H1 (cell line): Measurements from ENCODE around the gene KCNMA1. TPM values are rescaled to one million over a fixed set of nuclear protein-coding genes. Genes with fewer than 3 reads are reported as not detected.

Source experiments
- CTCF ChIA-PET: fragments of 300-600 bp; sonication (Branson Sonifier 250); formaldehyde crosslinking; loops from one replicate; lab custom pipeline; 2021; ENCODE audit not compliant: partially characterized antibody; lab: Charles Lee
- POLR2A ChIA-PET: fragments of 300-600 bp; sonication (Branson Sonifier 250); formaldehyde crosslinking; loops from one replicate; lab custom pipeline; 2021; ENCODE audit warnings: inconsistent platforms; ENCODE audit not compliant: partially characterized antibody; lab: Charles Lee
- DNase-seq, 2 experiments: peaks; one replicate each; pipeline versions ENCODE4 v3.0.0 to v3.0.0-alpha.2; 2010 to 2022; ENCODE audit warnings: low spot score in 2 of 2, low read depth in 1 of 2, mixed read lengths in 1 of 2
- FAIRE-seq: peaks from 2 replicates; lab custom pipeline; 2011; peaks lifted over from hg19 to GRCh38; lab: Jason Lieb, UNC
- H2AFZ ChIP-seq: 2 replicates; pipeline ENCODE4 v1.8.1; 2012; ENCODE audit warnings: low read length, inconsistent platforms
- H2AK5ac ChIP-seq: 2 replicates; pipeline ENCODE4 v1.6.1; 2013; ENCODE audit warnings: low read depth, low read length
- H2BK120ac ChIP-seq: replicated peaks from 2 replicates; pipeline ENCODE3; 2013; ENCODE audit warnings: low read depth, low read length, inconsistent platforms
- H2BK12ac ChIP-seq: 2 replicates; pipeline ENCODE4 v1.6.1; 2013; ENCODE audit warnings: low read depth, low read length
- H2BK15ac ChIP-seq: 2 replicates; pipeline ENCODE4 v1.6.1; 2013; ENCODE audit warnings: low read length
- H2BK20ac ChIP-seq: 2 replicates; pipeline ENCODE4 v1.6.1; 2013; ENCODE audit warnings: low read length
- H2BK5ac ChIP-seq: 2 replicates; pipeline ENCODE4 v1.6.1; 2013; ENCODE audit warnings: low read depth, low read length
- H3K14ac ChIP-seq: 2 replicates; pipeline ENCODE4 v1.6.1; 2013; ENCODE audit warnings: inconsistent platforms; ENCODE audit not compliant: insufficient read length
- H3K18ac ChIP-seq: 2 replicates; pipeline ENCODE4 v1.6.1; 2013; ENCODE audit warnings: low read length; ENCODE audit errors: extremely low read depth
- H3K23ac ChIP-seq: 2 replicates; pipeline ENCODE4 v1.6.1; 2013; ENCODE audit warnings: inconsistent platforms; ENCODE audit not compliant: insufficient read length
- H3K23me2 ChIP-seq: 2 replicates; pipeline ENCODE4 v1.6.1; 2013; ENCODE audit warnings: low read depth, low read length
- H3K27ac ChIP-seq: 2 replicates; pipeline ENCODE4 v1.6.1; 2011; ENCODE audit warnings: low read depth, low read length, inconsistent platforms
- H3K27me3 ChIP-seq, 4 experiments: replicated peaks in 1 of 4; 1 replicate in 1 of 4; 2 replicates in 3 of 4; pipeline versions ENCODE4 v1.6.1 to v1.8.1; 2011 to 2013; ENCODE audit warnings: low read length in 3 of 4, mild to moderate bottlenecking in 3 of 4, inconsistent platforms in 2 of 4, mixed read lengths in 2 of 4, moderate library complexity in 1 of 4; ENCODE audit not compliant: control insufficient read depth in 3 of 4, insufficient read depth in 3 of 4; ENCODE audit errors: extremely low read depth in 1 of 4
- H3K36me3 ChIP-seq, 4 experiments: 2 replicates each; pipeline versions ENCODE4 v1.6.1 to v1.8.1; 2011 to 2013; ENCODE audit warnings: mild to moderate bottlenecking in 4 of 4, low read length in 3 of 4, moderate library complexity in 2 of 4, control low read depth in 1 of 4, inconsistent platforms in 1 of 4; ENCODE audit not compliant: insufficient read depth in 4 of 4, control insufficient read depth in 2 of 4
- H3K4ac ChIP-seq: replicated peaks from 2 replicates; pipeline ENCODE3; 2013; ENCODE audit warnings: low read length, low read depth, mixed read lengths, inconsistent platforms; ENCODE audit not compliant: insufficient read length
- H3K4me1 ChIP-seq, 4 experiments: replicated peaks in 1 of 4; 1 replicate in 1 of 4; 2 replicates in 3 of 4; pipeline versions ENCODE4 v1.6.1 to v1.8.1; 2011 to 2013; ENCODE audit warnings: low read length in 3 of 4, inconsistent platforms in 2 of 4, mixed read lengths in 1 of 4; ENCODE audit not compliant: insufficient read depth in 4 of 4, control insufficient read depth in 3 of 4
- H3K4me2 ChIP-seq, 2 experiments: 2 replicates each; pipeline versions ENCODE4 v1.6.1 to v1.8.1; 2011 to 2013; ENCODE audit warnings: low read depth in 2 of 2, low read length in 2 of 2, control low read depth in 1 of 2, inconsistent platforms in 1 of 2, mild to moderate bottlenecking in 1 of 2; ENCODE audit not compliant: insufficient read depth in 1 of 2
- H3K4me3 ChIP-seq, 4 experiments: fragments of 200-600, 300-600 bp in 1 of 4; sonication (generic), shearing (Covaris generic), sonication (Bioruptor Twin) in 1 of 4; 2 replicates each; pipeline versions ENCODE4 v1.5.1 to v1.8.1; 2011 to 2016; ENCODE audit warnings: low read length in 4 of 4, low read depth in 3 of 4, control low read depth in 2 of 4, inconsistent platforms in 2 of 4, mild to moderate bottlenecking in 2 of 4, mixed read lengths in 1 of 4, moderate library complexity in 1 of 4; ENCODE audit not compliant: insufficient read depth in 2 of 4; ENCODE audit errors: extremely low read depth in 1 of 4
- H3K56ac ChIP-seq: replicated peaks from 2 replicates; pipeline ENCODE3; 2013; ENCODE audit warnings: low read depth, mild to moderate bottlenecking, mixed read lengths, low read length, inconsistent platforms; ENCODE audit not compliant: insufficient read length
- H3K79me1 ChIP-seq: 2 replicates; pipeline ENCODE4 v1.6.1; 2013; ENCODE audit warnings: low read depth, low read length, control low read depth
- H3K79me2 ChIP-seq, 2 experiments: 2 replicates each; pipeline versions ENCODE4 v1.6.1 to v1.8.1; 2012 to 2013; ENCODE audit warnings: low read length in 2 of 2, mild to moderate bottlenecking in 2 of 2, inconsistent platforms in 1 of 2; ENCODE audit not compliant: insufficient read depth in 2 of 2, control insufficient read depth in 1 of 2
- H3K9ac ChIP-seq, 4 experiments: replicated peaks in 1 of 4; 1 replicate in 1 of 4; 2 replicates in 3 of 4; pipeline versions ENCODE4 v1.6.1 to v1.8.1; 2011 to 2013; ENCODE audit warnings: low read depth in 3 of 4, low read length in 3 of 4, control low read depth in 2 of 4, mild to moderate bottlenecking in 2 of 4, moderate library complexity in 2 of 4, inconsistent platforms in 1 of 4; ENCODE audit errors: extremely low read depth in 1 of 4
- H3K9me3 ChIP-seq, 2 experiments: 2 replicates each; pipeline versions ENCODE4 v1.6.1 to v1.8.1; 2012 to 2013; ENCODE audit warnings: mild to moderate bottlenecking in 2 of 2, moderate library complexity in 2 of 2, control low read depth in 1 of 2, inconsistent platforms in 1 of 2, low read depth in 1 of 2, low read length in 1 of 2, mixed read lengths in 1 of 2; ENCODE audit not compliant: insufficient read depth in 2 of 2
- H4K20me1 ChIP-seq, 2 experiments: replicated peaks in 1 of 2; 2 replicates each; pipeline versions ENCODE3 to v1.8.1; 2011 to 2013; ENCODE audit warnings: inconsistent platforms in 2 of 2, low read length in 2 of 2, mild to moderate bottlenecking in 1 of 2; ENCODE audit not compliant: insufficient read depth in 2 of 2, control insufficient read depth in 1 of 2
- H4K5ac ChIP-seq: 2 replicates; pipeline ENCODE4 v1.6.1; 2013; ENCODE audit warnings: low read length, low read depth, mixed read lengths, inconsistent platforms; ENCODE audit not compliant: insufficient read length
- H4K8ac ChIP-seq: 2 replicates; pipeline ENCODE4 v1.8.0; 2013; ENCODE audit warnings: mild to moderate bottlenecking, moderate library complexity, low read length, inconsistent platforms; ENCODE audit not compliant: insufficient read depth; ENCODE audit errors: extremely low read depth
- H4K91ac ChIP-seq: replicated peaks from 2 replicates; pipeline ENCODE3; 2013; ENCODE audit warnings: low read length, mixed read lengths, inconsistent platforms; ENCODE audit not compliant: insufficient read length
- CBX8 ChIP-seq: fragments of 300-800, 300-1000 bp; sonication (generic); IDR thresholded peaks from 2 replicates; pipeline ENCODE4 v1.7.1; 2016; ENCODE audit warnings: low read depth, low read length, borderline replicate concordance
- CEBPB ChIP-seq: IDR thresholded peaks from 2 replicates; pipeline ENCODE4 v1.6.1; 2012; ENCODE audit warnings: low read depth, low read length
- EZH2 ChIP-seq: fragments of 200-600 bp; sonication (generic); IDR thresholded peaks from 2 replicates; pipeline ENCODE4 v1.7.1; 2012; ENCODE audit warnings: low read depth, mild to moderate bottlenecking, moderate library complexity, low read length, inconsistent platforms; ENCODE audit not compliant: severe bottlenecking
- KDM5A ChIP-seq: fragments of 200-600 bp; IDR thresholded peaks from 2 replicates; pipeline ENCODE4 v1.7.1; 2012; ENCODE audit warnings: mild to moderate bottlenecking, low read length, inconsistent platforms, mixed read lengths
- MAFK ChIP-seq: IDR thresholded peaks from 2 replicates; pipeline ENCODE4 v1.6.1; 2012; ENCODE audit warnings: low read depth, mild to moderate bottlenecking, improper control_type of control experiment, low read length
- NRF1 ChIP-seq: IDR thresholded peaks from 2 replicates; pipeline ENCODE4 v1.6.1; 2011; ENCODE audit warnings: mild to moderate bottlenecking, low read depth, low read length, improper control_type of control experiment
- RFX5 ChIP-seq: IDR thresholded peaks from 2 replicates; pipeline ENCODE4 v1.6.1; 2011; ENCODE audit warnings: low read depth, low read length, improper control_type of control experiment, borderline replicate concordance
- RNF2 ChIP-seq: fragments of 200-900, 300-1000 bp; sonication (generic); IDR thresholded peaks from 2 replicates; pipeline ENCODE4 v1.7.1; 2016; ENCODE audit warnings: borderline replicate concordance, low read depth, mild to moderate bottlenecking, antibody characterized with exemption, low read length; ENCODE audit not compliant: poor library complexity, severe bottlenecking; ENCODE audit errors: missing control alignments
- SP2 ChIP-seq: IDR thresholded peaks from 2 replicates; pipeline ENCODE4 v1.6.1; 2012; ENCODE audit warnings: mild to moderate bottlenecking, low read length, inconsistent platforms
- SUZ12 ChIP-seq: fragments of 200-600 bp; sonication (generic); IDR thresholded peaks from 2 replicates; pipeline ENCODE4 v1.6.1; 2012; ENCODE audit warnings: mild to moderate bottlenecking, inconsistent platforms, low read length, moderate library complexity, mixed read lengths
- TAF7 ChIP-seq: optimal IDR thresholded peaks from 2 replicates; pipeline ENCODE3; 2011; ENCODE audit warnings: low read depth, mild to moderate bottlenecking, inconsistent platforms, low read length, moderate library complexity, borderline replicate concordance
- TCF12 ChIP-seq: IDR thresholded peaks from 2 replicates; pipeline ENCODE4 v1.6.1; 2011; ENCODE audit warnings: low read depth, mild to moderate bottlenecking, low read length
- whole genome bisulfite sequencing, 2 experiments: shearing (Covaris generic) in 1 of 2; methylation state at CpG; one replicate each; pipeline versions ENCODE4 v1.1.6 to v1.1.7; 2013 to 2015; ENCODE audit warnings: low lambda C conversion rate in 2 of 2, mixed read lengths in 2 of 2, inconsistent platforms in 1 of 2, low coverage in 1 of 2, missing lambda C conversion rate in 1 of 2; ENCODE audit not compliant: insufficient replicate concordance in 2 of 2, insufficient coverage in 1 of 2, insufficient read length in 1 of 2; ENCODE audit errors: extremely low coverage in 1 of 2, missing lambda C conversion rate in 1 of 2; 5-methylcytosine and 5-hydroxymethylcytosine counted together
- polyA plus RNA-seq, 7 experiments: library from polyadenylated mRNA; depleted of rRNA in 3 of 7; stranded (reverse) in 5 of 7; unstranded in 2 of 7; fragments of >200 nt in 5 of 7; fragments of 200-250 nt in 2 of 7; gene quantifications; 1 replicate in 5 of 7; 2 replicates in 1 of 7; 4 replicates in 1 of 7; pipeline versions ENCODE4 v1.2.1 to v1.2.3, GENCODE V29; 2011 to 2013; ENCODE audit warnings: missing spikeins in 2 of 7, mixed read lengths in 2 of 7
- total RNA-seq: library from RNA; stranded (reverse); fragmentation: NEBNext Ultra II Directional; extraction: Animal tissue kit (Norgen Biotek cat#: 25700); gene quantifications from 2 replicates; pipeline ENCODE4 v1.2.1, GENCODE V29; 2021

KCNMA1 gene
- total and polyA plus RNA-seq, 2 of the 8 experiments (the other 6 are each of a cell fraction or from before 2014, with no cell fraction given): 10.2 to 11.1 TPM

- Histone ChIP-seq H3K18ac (no peak overlapping the region), H3K4me1 (peaks cover 0 to 2% (median 1%) of the 10 kb centered on the region in 4 experiments; a peak in 3 of 7 replicates), H3K4me3 (no peak overlapping the region), H4K20me1 (no peaks in the 10 kb centered on the region), H3K23ac (no peak overlapping the region), H2BK5ac (no peak overlapping the region), H3K14ac (no peak overlapping the region), H3K27ac (no peak overlapping the region), H4K91ac (no peak overlapping the region), H3K9me3 (no peaks in the 10 kb centered on the region), H3K23me2 (no peaks in the 10 kb centered on the region), H4K8ac (no peak overlapping the region), H2BK20ac (no peak overlapping the region), H2BK120ac (no peak overlapping the region), H2BK12ac (no peak overlapping the region), H2AK5ac (no peak overlapping the region), H3K4me2 (no peak overlapping the region), H3K36me3 (no peaks in the 10 kb centered on the region), H3K4ac (no peak overlapping the region), H3K79me2 (no peaks in the 10 kb centered on the region; a peak in 1 of 4 replicates), H3K79me1 (no peaks in the 10 kb centered on the region), H3K27me3 (no peaks in the 10 kb centered on the region), H4K5ac (no peak overlapping the region), H2BK15ac (no peak overlapping the region), H2AFZ (no peak overlapping the region), H3K56ac (no peak overlapping the region), H3K9ac (no peak overlapping the region)
- 85% methylated on average over 8 of the region's 9 CpGs; no CpG with 5 or more reads in 1 of the 2 experiments for WGBS, 2 experiments
- FAIRE-seq (no peak), DNase-seq (no peak)
- POLR2A ChIA-PET: no interaction called here
- CTCF ChIA-PET: interaction anchor here (3.8 kb wide), 1 partner anchor 434 kb away, joined by 24 read pairs; no protein-coding TSS in a partner anchor
- TF ChIP-seq CEBPB: no peak
- no peak for TF ChIP-seq CBX8
- no peak for TF ChIP-seq RNF2
- no peak for TF ChIP-seq SUZ12
- no peak for TF ChIP-seq SP2
- no peak for TF ChIP-seq TCF12
- no peak for TF ChIP-seq TAF7
- TF ChIP-seq MAFK: no peak
- no peak for TF ChIP-seq EZH2
- TF ChIP-seq KDM5A: no peak
- no peak for TF ChIP-seq NRF1
- no peak for TF ChIP-seq RFX5
Observed at GRCh38 chr10:77608281-77608680, 29.3 kb downstream of the KCNMA1 start.
